GM06990 (cell line): ENCODE data around the gene NMT2.

Source experiments
- DNase-seq: peaks from one replicate; pipeline ENCODE4 v3.0.0-alpha.2; 2011; ENCODE audit not compliant: insufficient read length; ENCODE audit errors: extremely low read depth
- H3K27me3 ChIP-seq: replicated peaks from 2 replicates; pipeline ENCODE4 v1.6.0; 2011; ENCODE audit warnings: low read length; ENCODE audit not compliant: control insufficient read depth, insufficient read depth
- H3K36me3 ChIP-seq: 2 replicates; pipeline ENCODE4 v1.5.1; 2011; ENCODE audit warnings: low read length; ENCODE audit not compliant: control insufficient read depth, insufficient read depth
- H3K4me3 ChIP-seq: replicated peaks from 2 replicates; pipeline ENCODE4 v1.5.1; 2011; ENCODE audit warnings: low read depth, mild to moderate bottlenecking, control low read depth, low read length
- TF ChIP-seq, protein P1 (sequence below): IDR thresholded peaks from 2 replicates; pipeline ENCODE4 v1.5.1; 2011; ENCODE audit warnings: low read length, control low read depth, mild to moderate bottlenecking, inconsistent platforms; ENCODE audit not compliant: insufficient read depth, poor library complexity, severe bottlenecking

NMT2 gene

DNA sequence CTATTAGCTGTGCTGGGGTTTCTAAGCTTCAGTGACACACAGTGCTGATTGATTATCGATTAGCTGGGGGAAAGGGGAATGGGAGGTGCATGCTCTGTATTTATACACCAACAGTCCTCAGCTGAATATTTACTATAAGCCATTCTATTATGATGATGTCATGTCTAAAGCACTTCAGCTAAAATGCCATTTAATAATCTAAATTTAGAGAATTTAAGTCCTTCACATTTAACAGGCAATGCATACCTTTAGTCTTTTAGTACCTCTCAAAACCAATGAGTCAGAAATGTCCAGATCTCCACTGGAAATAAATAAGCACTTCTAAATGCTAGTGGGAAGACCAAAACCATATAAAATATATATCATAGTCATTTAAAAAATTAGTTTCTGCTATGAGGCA lies 46.8 kb downstream of the NMT2 start:
- Histone ChIP-seq H3K36me3 (peaks cover 2% of the 10 kb centered on the region), H3K4me3 (no peak overlapping the region), H3K27me3 (no peaks in the 10 kb centered on the region)
- TF ChIP-seq, protein P1, sequence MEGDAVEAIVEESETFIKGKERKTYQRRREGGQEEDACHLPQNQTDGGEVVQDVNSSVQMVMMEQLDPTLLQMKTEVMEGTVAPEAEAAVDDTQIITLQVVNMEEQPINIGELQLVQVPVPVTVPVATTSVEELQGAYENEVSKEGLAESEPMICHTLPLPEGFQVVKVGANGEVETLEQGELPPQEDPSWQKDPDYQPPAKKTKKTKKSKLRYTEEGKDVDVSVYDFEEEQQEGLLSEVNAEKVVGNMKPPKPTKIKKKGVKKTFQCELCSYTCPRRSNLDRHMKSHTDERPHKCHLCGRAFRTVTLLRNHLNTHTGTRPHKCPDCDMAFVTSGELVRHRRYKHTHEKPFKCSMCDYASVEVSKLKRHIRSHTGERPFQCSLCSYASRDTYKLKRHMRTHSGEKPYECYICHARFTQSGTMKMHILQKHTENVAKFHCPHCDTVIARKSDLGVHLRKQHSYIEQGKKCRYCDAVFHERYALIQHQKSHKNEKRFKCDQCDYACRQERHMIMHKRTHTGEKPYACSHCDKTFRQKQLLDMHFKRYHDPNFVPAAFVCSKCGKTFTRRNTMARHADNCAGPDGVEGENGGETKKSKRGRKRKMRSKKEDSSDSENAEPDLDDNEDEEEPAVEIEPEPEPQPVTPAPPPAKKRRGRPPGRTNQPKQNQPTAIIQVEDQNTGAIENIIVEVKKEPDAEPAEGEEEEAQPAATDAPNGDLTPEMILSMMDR: no peak
- no peak for DNase-seq

GRCh38 chr10:15120523-15120922 lies 48.0 kb downstream of the NMT2 start:
- no peak overlapping the region for H3K4me3 ChIP-seq
- no peak for DNase-seq
- TF ChIP-seq, protein P1: no peak
- no peaks in the 10 kb centered on the region for H3K27me3 ChIP-seq
- no peaks in the 10 kb centered on the region; the same call in 1 of the 2 replicates for H3K36me3 ChIP-seq

DNA sequence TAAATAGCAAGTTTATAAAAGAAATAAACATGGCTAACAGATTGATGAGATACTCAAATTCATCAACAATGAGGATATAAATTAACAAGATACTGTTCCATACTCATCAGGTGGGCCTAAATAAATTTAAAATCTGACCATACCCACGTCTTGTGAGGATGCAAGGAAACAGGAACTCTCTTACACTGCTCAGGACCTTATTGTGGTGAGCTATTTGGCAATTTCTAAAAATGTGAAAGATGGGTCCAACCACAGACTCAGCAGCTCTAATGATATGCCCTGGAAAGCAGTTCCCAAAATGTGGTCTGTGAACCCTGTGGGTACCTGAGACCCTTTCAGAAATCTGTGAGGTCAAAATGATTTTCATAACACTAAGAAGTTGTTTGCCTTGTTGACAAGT lies 49.9 kb downstream of the NMT2 start:
- no peak for DNase-seq
- H3K4me3 ChIP-seq: no peak overlapping the region
- no peaks in the 10 kb centered on the region for H3K27me3 ChIP-seq
- TF ChIP-seq, protein P1: no peak
- H3K36me3 ChIP-seq: no peaks in the 10 kb centered on the region

DNA sequence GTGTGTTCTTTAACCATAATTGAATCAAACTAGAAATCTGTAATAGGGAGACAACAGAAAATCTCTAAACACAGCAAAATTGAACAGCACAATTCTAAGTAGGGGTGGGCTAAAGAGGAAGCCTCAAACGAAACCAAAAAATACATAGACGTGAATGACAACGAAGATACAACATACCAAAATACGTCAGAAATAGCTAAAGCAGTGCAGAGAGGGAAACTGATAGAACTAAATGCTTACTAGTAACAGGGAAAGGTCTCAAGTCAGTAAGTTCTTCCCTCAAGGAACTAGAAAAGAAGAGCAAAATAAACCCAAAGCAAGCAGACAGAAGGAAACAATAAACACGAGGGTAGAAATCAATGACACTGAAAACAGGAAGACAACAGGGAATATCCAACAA lies 52.3 kb downstream of the NMT2 start:
- no peaks in the 10 kb centered on the region for H3K27me3 ChIP-seq
- H3K4me3 ChIP-seq: no peak overlapping the region
- TF ChIP-seq, protein P1: no peak
- no peak for DNase-seq
- no peaks in the 10 kb centered on the region; the same call in 1 of the 2 replicates for H3K36me3 ChIP-seq

DNA sequence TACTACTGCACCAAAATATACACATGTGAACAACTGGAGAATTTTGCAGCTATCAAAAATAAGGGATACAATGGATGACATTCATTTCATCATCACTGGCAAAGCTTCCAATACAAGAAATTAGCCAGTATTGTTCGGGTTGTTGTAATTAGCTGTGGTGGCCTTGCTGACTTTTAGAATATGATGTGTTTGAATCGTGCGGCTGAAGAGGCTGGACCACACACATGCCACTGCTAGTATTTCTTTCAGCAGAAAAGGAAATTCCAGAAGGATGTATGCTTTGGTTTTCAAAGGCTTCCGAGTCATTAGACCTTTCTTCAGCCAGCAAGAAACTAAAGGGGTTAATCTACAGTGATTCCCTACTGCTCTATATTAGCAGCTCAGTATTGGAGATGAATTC lies 54.7 kb downstream of the NMT2 start:
- TF ChIP-seq, protein P1: no peak
- DNase-seq: no peak
- no peaks in the 10 kb centered on the region; the same call in 1 of the 2 replicates for H3K36me3 ChIP-seq
- H3K4me3 ChIP-seq: no peak overlapping the region
- H3K27me3 ChIP-seq: no peaks in the 10 kb centered on the region

DNA sequence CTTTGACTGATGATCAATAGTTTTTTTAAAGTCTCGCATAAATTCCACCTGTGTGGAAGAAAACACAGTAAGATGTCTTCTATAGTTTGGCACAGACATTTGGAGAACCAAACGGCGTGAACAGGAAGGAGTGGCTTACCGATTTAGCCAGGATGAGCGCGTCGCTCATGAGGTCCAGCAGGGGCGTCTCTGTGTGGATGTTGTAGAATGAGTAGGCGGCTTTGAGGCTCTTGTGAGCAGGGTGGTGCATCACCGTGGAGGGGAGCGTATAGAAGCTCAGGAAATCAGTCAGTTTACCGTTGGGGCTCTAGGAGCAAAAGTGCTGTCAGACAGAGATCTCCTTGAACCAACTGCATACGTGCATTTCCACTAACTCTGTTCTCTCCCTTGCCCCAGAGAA lies 55.8 kb downstream of the NMT2 start:
- H3K36me3 ChIP-seq: no peaks in the 10 kb centered on the region; the same call in 1 of the 2 replicates
- H3K4me3 ChIP-seq: no peak overlapping the region
- no peak for DNase-seq
- TF ChIP-seq, protein P1: no peak
- no peaks in the 10 kb centered on the region for H3K27me3 ChIP-seq
